Uterus (tissue), 2 donors: ENCODE measurements around the gene NEK4.

Experiments
- POLR2A ChIP-seq, 2 donors: fragments of 450-650 bp; IDR thresholded peaks; one replicate each; pipeline ENCODE4 v1.6.1; 2016; ENCODE audit warnings: antibody characterized with exemption in 2 of 2, mild to moderate bottlenecking in 1 of 2, moderate library complexity in 1 of 2
- TF ChIP-seq, protein P1 (sequence below), 4 experiments: fragments of 200-600 bp in 2 of 4; fragments of 450-650 bp in 2 of 4; sonication (generic) in 2 of 4; IDR thresholded peaks; one replicate each; pipeline ENCODE4 v1.5.1; 2016 to 2019; ENCODE audit warnings: antibody characterized with exemption in 4 of 4, mild to moderate bottlenecking in 2 of 4, moderate library complexity in 1 of 4

DNA sequence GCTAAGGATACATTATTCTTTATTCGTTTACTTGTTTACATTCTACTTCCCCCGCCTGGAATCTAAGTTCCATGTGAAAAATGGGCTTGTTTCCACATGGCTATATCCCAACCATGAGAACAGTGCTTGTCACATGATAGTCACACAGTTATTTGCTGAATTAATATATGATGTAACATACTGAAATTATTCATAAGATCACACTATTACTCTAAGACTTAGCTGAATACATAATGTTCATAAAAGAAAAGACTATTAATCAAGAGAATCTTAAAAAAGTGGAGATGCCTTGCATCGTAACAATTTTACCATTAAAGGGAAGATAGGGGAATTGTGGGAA lies 91.6 kb downstream of the NEK4 start:
- TF ChIP-seq, protein P1, sequence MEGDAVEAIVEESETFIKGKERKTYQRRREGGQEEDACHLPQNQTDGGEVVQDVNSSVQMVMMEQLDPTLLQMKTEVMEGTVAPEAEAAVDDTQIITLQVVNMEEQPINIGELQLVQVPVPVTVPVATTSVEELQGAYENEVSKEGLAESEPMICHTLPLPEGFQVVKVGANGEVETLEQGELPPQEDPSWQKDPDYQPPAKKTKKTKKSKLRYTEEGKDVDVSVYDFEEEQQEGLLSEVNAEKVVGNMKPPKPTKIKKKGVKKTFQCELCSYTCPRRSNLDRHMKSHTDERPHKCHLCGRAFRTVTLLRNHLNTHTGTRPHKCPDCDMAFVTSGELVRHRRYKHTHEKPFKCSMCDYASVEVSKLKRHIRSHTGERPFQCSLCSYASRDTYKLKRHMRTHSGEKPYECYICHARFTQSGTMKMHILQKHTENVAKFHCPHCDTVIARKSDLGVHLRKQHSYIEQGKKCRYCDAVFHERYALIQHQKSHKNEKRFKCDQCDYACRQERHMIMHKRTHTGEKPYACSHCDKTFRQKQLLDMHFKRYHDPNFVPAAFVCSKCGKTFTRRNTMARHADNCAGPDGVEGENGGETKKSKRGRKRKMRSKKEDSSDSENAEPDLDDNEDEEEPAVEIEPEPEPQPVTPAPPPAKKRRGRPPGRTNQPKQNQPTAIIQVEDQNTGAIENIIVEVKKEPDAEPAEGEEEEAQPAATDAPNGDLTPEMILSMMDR (IDR thresholded peaks at IDR 0.05): no peak
- no peak for TF ChIP-seq POLR2A (IDR thresholded peaks at IDR 0.05)
